ENCODE results near the gene BHLHE23.

Gene BHLHE23

GRCh38 chr20:63024573-63025392 is 18.0 kb upstream of the BHLHE23 start:
- FAIRE-seq = no peak

- FAIRE-seq = no peak
Observed at GRCh38 chr20:63023936-63024571, 17.3 kb upstream of the BHLHE23 start.

- FAIRE-seq = no peak
Observed at GRCh38 chr20:63023071-63023935, 16.5 kb upstream of the BHLHE23 start.

- no peak for FAIRE-seq
Observed at GRCh38 chr20:63022501-63022900, 15.7 kb upstream of the BHLHE23 start.

GRCh38 chr20:63021356-63022321 is 14.9 kb upstream of the BHLHE23 start:
- FAIRE-seq = no peak

- FAIRE-seq = no peak
Observed at GRCh38 chr20:63020681-63021080, 13.9 kb upstream of the BHLHE23 start.

GRCh38 chr20:63017826-63018411 is 11.2 kb upstream of the BHLHE23 start:
- FAIRE-seq = no peak

GRCh38 chr20:63017076-63017825 is 10.5 kb upstream of the BHLHE23 start:
- FAIRE-seq = no peak

- FAIRE-seq = no peak
Observed at GRCh38 chr20:63016514-63017075, 9.8 kb upstream of the BHLHE23 start.

- no peak for FAIRE-seq
Observed at GRCh38 chr20:63015662-63016361, 9.0 kb upstream of the BHLHE23 start.

- FAIRE-seq = no peak
Observed at GRCh38 chr20:63015147-63015661, 8.4 kb upstream of the BHLHE23 start.

GRCh38 chr20:63014710-63015109 is 7.9 kb upstream of the BHLHE23 start:
- no peak for FAIRE-seq

GRCh38 chr20:63014287-63014686 is 7.5 kb upstream of the BHLHE23 start:
- FAIRE-seq = no peak

GRCh38 chr20:63013207-63013606 is 6.4 kb upstream of the BHLHE23 start:
- FAIRE-seq = no peak

GRCh38 chr20:63011798-63012197 is 5.0 kb upstream of the BHLHE23 start:
- no peak for FAIRE-seq

GRCh38 chr20:63009988-63010769 is 3.4 kb upstream of the BHLHE23 start:
- no peak for FAIRE-seq

- no peak for FAIRE-seq
Observed at GRCh38 chr20:63009045-63009961, 2.5 kb upstream of the BHLHE23 start.

GRCh38 chr20:63008541-63009044 is 1.8 kb upstream of the BHLHE23 start:
- FAIRE-seq = no peak

Data from G401.6 (cell line).